Renal cortical epithelial cell (primary cell): ENCODE results near the gene MYO16. TPM values are rescaled to one million over a fixed set of nuclear protein-coding genes. Genes with fewer than 3 reads are reported as not detected.

ENCODE experiments used
- DNase-seq: peaks from one replicate; pipeline ENCODE4 v3.0.0-alpha.2; 2011; ENCODE audit warnings: low read depth
- total RNA-seq: library from RNA; depleted of rRNA; stranded (reverse); fragments of >200 nt; gene quantifications from 2 replicates; pipeline ENCODE4 v1.2.3, GENCODE V29; 2014

MYO16 gene
- total RNA-seq, 1 donor from 2014 or later = 0.15 TPM

GRCh38 chr13:108795841-108796240 is 166.4 kb downstream of the MYO16 start:
- DNase-seq = no peak

GRCh38 chr13:108797354-108797753 is 167.9 kb downstream of the MYO16 start:
- no peak for DNase-seq

- no peak for DNase-seq
These were observed 178.4 kb downstream of the MYO16 start for GRCh38 chr13:108807841-108808240.

- no peak for DNase-seq
These were observed 182.8 kb downstream of the MYO16 start for GRCh38 chr13:108812165-108812564.

- no peak for DNase-seq
These were observed 183.2 kb downstream of the MYO16 start for GRCh38 chr13:108812661-108813060.

- DNase-seq = peak; percentile 54
These were observed 184.3 kb downstream of the MYO16 start for GRCh38 chr13:108813587-108814170.

- peak; percentile 94 for DNase-seq
These were observed 187.0 kb downstream of the MYO16 start for GRCh38 chr13:108816375-108816774.

- DNase-seq = peak; percentile 72
These were observed 198.2 kb downstream of the MYO16 start for GRCh38 chr13:108827646-108828045.

GRCh38 chr13:108828086-108828815 is 198.8 kb downstream of the MYO16 start:
- peak; percentile 62 for DNase-seq

GRCh38 chr13:108830916-108831315 is 201.5 kb downstream of the MYO16 start:
- no peak for DNase-seq

- DNase-seq = no peak
These were observed 204.1 kb downstream of the MYO16 start for GRCh38 chr13:108833531-108833930.

- DNase-seq = peak; percentile 26
These were observed 204.8 kb downstream of the MYO16 start for GRCh38 chr13:108834193-108834592.

GRCh38 chr13:108835083-108835482 is 205.7 kb downstream of the MYO16 start:
- no peak for DNase-seq

GRCh38 chr13:108850691-108851090 is 221.3 kb downstream of the MYO16 start:
- no peak for DNase-seq

- no peak for DNase-seq
These were observed 222.2 kb downstream of the MYO16 start for GRCh38 chr13:108851660-108852059.

GRCh38 chr13:108853031-108853430 is 223.6 kb downstream of the MYO16 start:
- DNase-seq = no peak

GRCh38 chr13:108855737-108856387 is 226.5 kb downstream of the MYO16 start:
- DNase-seq = no peak

GRCh38 chr13:108858676-108859075 is 229.3 kb downstream of the MYO16 start:
- no peak for DNase-seq

GRCh38 chr13:108859197-108860012 is 230.0 kb downstream of the MYO16 start:
- DNase-seq = peak; percentile 86

GRCh38 chr13:108860418-108860817 is 231.0 kb downstream of the MYO16 start:
- no peak for DNase-seq

- peak; percentile 17 for DNase-seq
These were observed 247.9 kb downstream of the MYO16 start for GRCh38 chr13:108877300-108877699.

GRCh38 chr13:108878732-108879131 is 249.3 kb downstream of the MYO16 start:
- no peak for DNase-seq
